ENCODE results near the gene LDLR.

- TF ChIP-seq, protein P1, sequence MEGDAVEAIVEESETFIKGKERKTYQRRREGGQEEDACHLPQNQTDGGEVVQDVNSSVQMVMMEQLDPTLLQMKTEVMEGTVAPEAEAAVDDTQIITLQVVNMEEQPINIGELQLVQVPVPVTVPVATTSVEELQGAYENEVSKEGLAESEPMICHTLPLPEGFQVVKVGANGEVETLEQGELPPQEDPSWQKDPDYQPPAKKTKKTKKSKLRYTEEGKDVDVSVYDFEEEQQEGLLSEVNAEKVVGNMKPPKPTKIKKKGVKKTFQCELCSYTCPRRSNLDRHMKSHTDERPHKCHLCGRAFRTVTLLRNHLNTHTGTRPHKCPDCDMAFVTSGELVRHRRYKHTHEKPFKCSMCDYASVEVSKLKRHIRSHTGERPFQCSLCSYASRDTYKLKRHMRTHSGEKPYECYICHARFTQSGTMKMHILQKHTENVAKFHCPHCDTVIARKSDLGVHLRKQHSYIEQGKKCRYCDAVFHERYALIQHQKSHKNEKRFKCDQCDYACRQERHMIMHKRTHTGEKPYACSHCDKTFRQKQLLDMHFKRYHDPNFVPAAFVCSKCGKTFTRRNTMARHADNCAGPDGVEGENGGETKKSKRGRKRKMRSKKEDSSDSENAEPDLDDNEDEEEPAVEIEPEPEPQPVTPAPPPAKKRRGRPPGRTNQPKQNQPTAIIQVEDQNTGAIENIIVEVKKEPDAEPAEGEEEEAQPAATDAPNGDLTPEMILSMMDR (IDR thresholded peaks at IDR 0.05), result no peak
- TF ChIP-seq POLR2A (IDR thresholded peaks at IDR 0.05), result no peak
Measured at GRCh38 chr19:11067356-11068113, 21.7 kb upstream of the LDLR start.
